ENCODE results near the gene DOCK9. TPM values are rescaled to one million over a fixed set of nuclear protein-coding genes. Genes with fewer than 3 reads are reported as not detected.

Gene DOCK9
- total RNA-seq, 2 experiments from 2014 or later: 92.4 to 100 TPM

- CTCF ChIA-PET: interaction anchor here (0.7 to 2.4 kb wide), 4 partner anchors 9 to 21 kb away, joined by 3 to 8 read pairs (median 4); no protein-coding TSS in a partner anchor
- peaks cover 11% of the 10 kb centered on the region for H3K4me1 Mint-ChIP-seq (ENCODE audit: low read depth)
- DNase-seq: no peak
- peaks cover 41% of the 10 kb centered on the region for H3K36me3 Mint-ChIP-seq (ENCODE audit: low read depth)
- ATAC-seq: no peak
- peak overlapping the region; percentile 9 for H3K27ac Mint-ChIP-seq
- POLR2A ChIA-PET: interaction anchor here (0.9 kb wide), 1 partner anchor 14 kb away, joined by 4 read pairs; no protein-coding TSS in a partner anchor
- H3K27me3 Mint-ChIP-seq (ENCODE audit: low read depth): no peaks in the 10 kb centered on the region
- no peaks in the 10 kb centered on the region for H3K9me3 Mint-ChIP-seq (ENCODE audit: insufficient read depth)
- no peak overlapping the region for H3K4me3 Mint-ChIP-seq
These were observed 88.3 kb downstream of the DOCK9 start for GRCh38 chr13:98889419-98890085.

DNA sequence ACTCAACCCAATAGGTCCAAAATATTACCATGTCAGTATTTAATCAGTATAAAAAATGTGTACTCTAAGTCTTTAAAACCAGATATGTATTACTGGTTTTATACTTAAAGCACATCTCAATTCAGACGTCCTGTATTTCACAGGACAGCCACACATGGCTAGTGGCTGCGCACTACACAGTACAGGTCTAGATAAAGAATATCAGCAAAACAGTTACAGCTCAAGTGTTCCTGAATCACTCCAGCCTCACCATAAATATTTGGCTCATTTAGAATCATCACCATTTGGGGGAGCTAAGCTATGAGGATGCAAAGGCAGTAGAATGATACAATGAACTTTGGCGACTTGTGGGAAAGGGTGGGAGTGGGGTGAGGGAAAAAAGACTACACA is 89.0 kb downstream of the DOCK9 start:
- no peak for ATAC-seq
- no peaks in the 10 kb centered on the region for H3K27me3 Mint-ChIP-seq (ENCODE audit: low read depth)
- H3K4me1 Mint-ChIP-seq (ENCODE audit: low read depth): peaks cover 11% of the 10 kb centered on the region
- H3K9me3 Mint-ChIP-seq (ENCODE audit: insufficient read depth): no peaks in the 10 kb centered on the region
- H3K4me3 Mint-ChIP-seq: no peak overlapping the region
- H3K36me3 Mint-ChIP-seq (ENCODE audit: low read depth): peaks cover 47% of the 10 kb centered on the region
- POLR2A ChIA-PET: interaction anchor here (0.5 kb wide), 1 partner anchor 12 kb away, joined by 4 read pairs; no protein-coding TSS in a partner anchor
- DNase-seq: no peak
- CTCF ChIA-PET: interaction anchor here (0.7 to 2.2 kb wide), 2 partner anchors 9 to 21 kb away, joined by 3 to 5 read pairs; no protein-coding TSS in a partner anchor
- no peak overlapping the region for H3K27ac Mint-ChIP-seq

- ChIA-PET POLR2A (interaction anchor here (0.5 kb wide), 1 partner anchor 12 kb away, joined by 4 read pairs; no protein-coding TSS in a partner anchor), CTCF (no interaction called here)
- DNase-seq: no peak
- H3K27me3 Mint-ChIP-seq (ENCODE audit: low read depth): no peaks in the 10 kb centered on the region
- H3K4me1 Mint-ChIP-seq (ENCODE audit: low read depth): peaks cover 11% of the 10 kb centered on the region
- H3K9me3 Mint-ChIP-seq (ENCODE audit: insufficient read depth): no peaks in the 10 kb centered on the region
- H3K36me3 Mint-ChIP-seq (ENCODE audit: low read depth): peaks cover 47% of the 10 kb centered on the region
- no peak overlapping the region for H3K27ac Mint-ChIP-seq
- ATAC-seq: no peak
- H3K4me3 Mint-ChIP-seq: no peak overlapping the region
These were observed 89.5 kb downstream of the DOCK9 start for GRCh38 chr13:98888222-98888889.

DNA sequence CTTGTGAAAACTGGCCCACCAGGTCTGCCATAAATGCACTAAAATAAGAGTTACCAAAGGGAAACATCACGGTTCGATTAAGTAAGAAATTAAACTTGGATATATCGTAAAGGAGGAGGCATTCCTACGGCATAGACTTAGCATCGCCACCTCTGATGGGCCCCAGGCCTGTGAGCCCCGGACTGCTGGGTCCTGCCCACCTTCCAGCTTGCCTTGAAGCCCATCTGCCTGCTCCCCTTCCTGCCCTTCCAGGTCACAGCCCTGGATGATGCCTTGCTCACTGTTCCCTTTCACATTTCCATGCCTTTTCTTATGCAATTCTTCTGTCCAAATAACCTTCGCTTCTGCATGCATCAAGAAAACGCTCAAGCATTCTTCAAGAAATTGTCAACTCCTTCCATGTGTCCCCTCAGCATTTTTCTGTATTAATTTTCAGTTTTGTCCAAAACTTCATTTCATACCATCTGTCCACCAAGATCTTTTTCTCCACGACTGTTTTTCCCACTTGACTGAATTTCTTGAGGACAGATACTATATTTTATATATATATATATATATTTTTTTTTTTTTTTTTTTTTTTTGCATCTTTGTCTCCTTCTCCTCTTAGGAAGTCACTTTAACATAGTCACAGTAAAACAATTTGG is 91.2 kb downstream of the DOCK9 start:
- H3K4me1 Mint-ChIP-seq (ENCODE audit: low read depth): peaks cover 11% of the 10 kb centered on the region
- ChIA-PET CTCF (no interaction called here), POLR2A (no interaction called here)
- ATAC-seq: no peak
- no peak for DNase-seq
- H3K27ac Mint-ChIP-seq: no peak overlapping the region
- no peaks in the 10 kb centered on the region for H3K27me3 Mint-ChIP-seq (ENCODE audit: low read depth)
- no peak overlapping the region for H3K4me3 Mint-ChIP-seq
- H3K9me3 Mint-ChIP-seq (ENCODE audit: insufficient read depth): no peaks in the 10 kb centered on the region
- H3K36me3 Mint-ChIP-seq (ENCODE audit: low read depth): peaks cover 48% of the 10 kb centered on the region

GRCh38 chr13:98885600-98885999 is 92.3 kb downstream of the DOCK9 start:
- Mint-ChIP-seq H3K36me3 (ENCODE audit: low read depth) (peaks cover 50% of the 10 kb centered on the region), H3K4me3 (no peak overlapping the region), H3K27me3 (ENCODE audit: low read depth) (no peaks in the 10 kb centered on the region), H3K9me3 (ENCODE audit: insufficient read depth) (no peaks in the 10 kb centered on the region), H3K4me1 (ENCODE audit: low read depth) (peaks cover 6% of the 10 kb centered on the region), H3K27ac (no peak overlapping the region)
- ChIA-PET CTCF (interaction anchor here (1.2 kb wide), 1 partner anchor 46 kb away, joined by 3 read pairs; no protein-coding TSS in a partner anchor), POLR2A (no interaction called here)
- no peak for ATAC-seq
- DNase-seq: no peak

DNA sequence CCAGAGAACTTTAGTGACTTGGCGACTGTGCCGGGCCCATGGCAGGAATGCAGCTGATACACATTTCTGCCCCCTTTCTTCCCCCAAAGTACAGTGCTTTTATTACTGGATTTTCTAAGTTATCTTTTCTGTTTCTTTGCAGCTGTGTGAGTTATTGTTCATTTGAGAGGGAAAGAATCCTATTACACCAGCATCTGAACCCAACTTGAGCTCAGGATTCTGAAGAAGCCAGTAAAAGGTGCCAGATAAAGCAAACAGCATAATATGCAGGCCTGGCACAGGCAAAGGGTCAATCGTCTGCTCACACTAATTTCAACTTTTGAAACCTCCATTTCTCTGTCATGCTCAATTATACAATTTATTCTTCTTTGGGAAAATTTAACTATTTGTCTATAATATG is 93.9 kb downstream of the DOCK9 start:
- no peaks in the 10 kb centered on the region for H3K27me3 Mint-ChIP-seq (ENCODE audit: low read depth)
- POLR2A ChIA-PET: no interaction called here
- DNase-seq: no peak
- H3K27ac Mint-ChIP-seq: no peak overlapping the region
- H3K4me1 Mint-ChIP-seq (ENCODE audit: low read depth): no peaks in the 10 kb centered on the region
- H3K36me3 Mint-ChIP-seq (ENCODE audit: low read depth): peaks cover 58% of the 10 kb centered on the region
- ATAC-seq: no peak
- no peak overlapping the region for H3K4me3 Mint-ChIP-seq
- no peaks in the 10 kb centered on the region for H3K9me3 Mint-ChIP-seq (ENCODE audit: insufficient read depth)
- CTCF ChIA-PET: no interaction called here

- Mint-ChIP-seq H3K27me3 (ENCODE audit: low read depth) (no peaks in the 10 kb centered on the region), H3K9me3 (ENCODE audit: insufficient read depth) (no peaks in the 10 kb centered on the region), H3K36me3 (ENCODE audit: low read depth) (peaks cover 65% of the 10 kb centered on the region), H3K4me1 (ENCODE audit: low read depth) (no peaks in the 10 kb centered on the region), H3K27ac (no peak overlapping the region), H3K4me3 (no peak overlapping the region)
- ChIA-PET CTCF (no interaction called here), POLR2A (no interaction called here)
- DNase-seq (no peak), ATAC-seq (no peak)
These were observed 96.5 kb downstream of the DOCK9 start for GRCh38 chr13:98881390-98881789.

DNA sequence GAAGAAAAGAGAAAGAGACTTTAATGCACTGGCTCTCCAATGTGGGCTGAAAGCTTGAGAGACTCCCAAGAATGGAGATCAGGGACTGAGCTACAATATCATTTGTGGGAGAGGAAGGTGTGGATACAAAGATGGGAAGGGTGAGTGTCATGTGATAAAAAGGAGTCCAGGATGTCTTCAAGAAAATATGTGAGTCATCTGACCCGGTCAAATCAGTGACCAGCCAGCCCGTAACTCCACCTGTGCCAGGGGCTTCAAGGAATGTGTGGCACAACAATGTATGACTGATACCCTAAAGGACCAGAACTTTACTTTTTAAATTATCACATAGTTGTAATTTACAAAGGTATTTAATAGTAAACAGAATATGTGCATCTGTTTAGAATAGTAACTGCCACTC is 97.2 kb downstream of the DOCK9 start:
- H3K9me3 Mint-ChIP-seq (ENCODE audit: insufficient read depth): no peaks in the 10 kb centered on the region
- H3K4me3 Mint-ChIP-seq: no peak overlapping the region
- peaks cover 61% of the 10 kb centered on the region for H3K36me3 Mint-ChIP-seq (ENCODE audit: low read depth)
- no peaks in the 10 kb centered on the region for H3K27me3 Mint-ChIP-seq (ENCODE audit: low read depth)
- no peak for ATAC-seq
- ChIA-PET POLR2A (no interaction called here), CTCF (interaction anchor here (1.2 to 1.3 kb wide), 2 partner anchors 10 to 11 kb away, joined by 5 to 6 read pairs; no protein-coding TSS in a partner anchor)
- H3K4me1 Mint-ChIP-seq (ENCODE audit: low read depth): peaks cover 3% of the 10 kb centered on the region
- no peak overlapping the region for H3K27ac Mint-ChIP-seq
- no peak for DNase-seq

- ATAC-seq (no peak), DNase-seq (no peak)
- Mint-ChIP-seq H3K27ac (no peak overlapping the region), H3K4me3 (no peak overlapping the region), H3K27me3 (ENCODE audit: low read depth) (no peaks in the 10 kb centered on the region), H3K36me3 (ENCODE audit: low read depth) (peaks cover 67% of the 10 kb centered on the region), H3K9me3 (ENCODE audit: insufficient read depth) (no peaks in the 10 kb centered on the region), H3K4me1 (ENCODE audit: low read depth) (peaks cover 10% of the 10 kb centered on the region)
- CTCF ChIA-PET: interaction anchor here (1.2 to 1.3 kb wide), 2 partner anchors 10 to 11 kb away, joined by 5 to 6 read pairs; no protein-coding TSS in a partner anchor
- POLR2A ChIA-PET: no interaction called here
These were observed 97.9 kb downstream of the DOCK9 start for GRCh38 chr13:98879957-98880356.

DNA sequence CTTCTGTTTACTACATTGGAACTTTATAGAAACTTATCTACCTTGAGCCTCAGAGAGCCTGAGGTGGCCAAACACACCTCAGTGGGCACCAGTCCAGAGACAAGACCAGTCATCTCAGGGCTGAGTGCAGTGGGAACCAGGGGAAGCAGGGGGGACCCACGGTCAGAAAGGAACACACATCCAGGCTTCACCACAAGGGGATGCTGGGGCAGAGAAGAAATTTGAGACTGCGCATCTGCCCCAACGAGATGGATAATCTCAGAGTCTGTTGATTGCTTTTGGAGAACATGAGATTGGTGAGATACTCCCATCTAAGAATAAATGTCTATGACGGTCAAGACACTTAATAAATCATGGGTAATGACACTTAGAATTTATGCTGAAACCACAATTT is 98.7 kb downstream of the DOCK9 start:
- peaks cover 17% of the 10 kb centered on the region for H3K4me1 Mint-ChIP-seq (ENCODE audit: low read depth)
- H3K4me3 Mint-ChIP-seq: no peak overlapping the region
- DNase-seq (no peak), ATAC-seq (no peak)
- ChIA-PET CTCF (no interaction called here), POLR2A (no interaction called here)
- peaks cover 72% of the 10 kb centered on the region for H3K36me3 Mint-ChIP-seq (ENCODE audit: low read depth)
- no peaks in the 10 kb centered on the region for H3K27me3 Mint-ChIP-seq (ENCODE audit: low read depth)
- no peak overlapping the region for H3K27ac Mint-ChIP-seq
- H3K9me3 Mint-ChIP-seq (ENCODE audit: insufficient read depth): peaks cover 5% of the 10 kb centered on the region

DNA sequence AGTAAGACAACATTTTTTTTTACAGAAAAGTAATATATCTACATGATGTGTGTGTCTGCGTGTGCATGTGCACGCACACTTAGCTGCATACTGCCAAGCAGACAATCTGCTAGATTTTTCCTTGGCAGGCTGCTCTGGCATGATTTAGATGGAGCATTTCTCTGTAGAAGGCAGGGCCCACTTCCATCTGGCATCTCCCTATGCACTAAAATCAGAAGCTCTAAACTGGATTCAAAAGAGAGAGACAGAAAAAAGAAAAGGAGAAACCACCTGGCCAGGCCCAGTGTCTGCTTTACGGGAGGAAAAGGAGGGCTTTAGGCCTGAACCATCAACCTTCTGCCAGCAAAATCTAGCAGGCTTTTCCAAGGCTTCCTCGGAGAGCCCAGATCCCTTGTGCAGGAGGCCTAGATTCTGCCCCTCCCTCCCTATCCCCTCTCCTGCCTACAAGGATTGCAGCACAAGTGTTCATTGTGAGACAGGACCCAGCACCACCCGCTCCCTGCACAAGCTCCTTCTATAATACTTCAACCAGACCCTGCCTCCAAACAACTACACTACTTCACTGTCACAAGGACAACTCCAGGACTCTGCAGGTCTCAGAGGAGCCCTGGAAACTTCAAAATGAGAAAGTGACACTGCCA is 99.3 kb downstream of the DOCK9 start:
- ChIA-PET POLR2A (no interaction called here), CTCF (interaction anchor here (1.1 kb wide), 1 partner anchor 36 kb away, joined by 3 read pairs; no protein-coding TSS in a partner anchor)
- Mint-ChIP-seq H3K9me3 (ENCODE audit: insufficient read depth) (peaks cover 5% of the 10 kb centered on the region), H3K4me3 (no peak overlapping the region), H3K27ac (no peak overlapping the region), H3K36me3 (ENCODE audit: low read depth) (peaks cover 72% of the 10 kb centered on the region), H3K27me3 (ENCODE audit: low read depth) (no peaks in the 10 kb centered on the region), H3K4me1 (ENCODE audit: low read depth) (peaks cover 22% of the 10 kb centered on the region)
- ATAC-seq (no peak), DNase-seq (no peak)

Data from activated CD8-positive, alpha-beta T cell treated with anti-CD3 and anti-CD28 coated beads, Interleukin-2, amount 10 ng/mL, durations not matched to agents 7 days and 5 days (primary cell).